ENCODE measurements around the gene KREMEN1. TPM values are rescaled to one million over a fixed set of nuclear protein-coding genes. Genes with fewer than 3 reads are reported as not detected.

The KREMEN1 gene
- total RNA-seq, 1 donor from 2014 or later = 0.05 TPM

Other genes with a start within 250 kb of the KREMEN1 start
- 0.82 and 0.93 TPM in 2 replicates for gene ZNRF3, start 189.5 kb upstream of the KREMEN1 start, total RNA-seq
- gene C22orf31, start 11.2 kb upstream of the KREMEN1 start, total RNA-seq = not detected in 2 replicates
- 0.14 and 0.39 TPM in 2 replicates for gene EMID1, start 132.9 kb downstream of the KREMEN1 start, total RNA-seq
- 37.3 and 39.6 TPM in 2 replicates for gene RHBDD3, start 194.9 kb downstream of the KREMEN1 start, total RNA-seq
- 376 and 400 TPM in 2 replicates for gene EWSR1, start 195.2 kb downstream of the KREMEN1 start, total RNA-seq
- 3.0 and 3.6 TPM in 2 replicates for gene GAS2L1, start 233.6 kb downstream of the KREMEN1 start, total RNA-seq
- 0.45 and 0.64 TPM in 2 replicates for gene RASL10A, start 242.7 kb downstream of the KREMEN1 start, total RNA-seq

Data from T-helper 2 cell treated with Interferon-gamma antibody and Interleukin-4, amounts not matched to agents 100 ng/mL and 5 ng/mL, for 36 hours (primary cell).